Spinal cord (tissue), 10 donors: Measurements from ENCODE around the gene CATSPER4. TPM values are rescaled to one million over a fixed set of nuclear protein-coding genes. Genes with fewer than 3 reads are reported as not detected.

Experiments used
- DNase-seq, 6 donors: peaks; one replicate each; pipeline versions ENCODE4 v3.0.0 to v3.0.0-alpha.2; 2013 to 2015; ENCODE audit warnings: low spot score in 6 of 6, low read depth in 4 of 6
- H3K27ac ChIP-seq: one replicate; pipeline ENCODE4 v1.5.1; 2013; ENCODE audit warnings: low read depth, low read length, control low read depth
- H3K27me3 ChIP-seq: one replicate; pipeline ENCODE4 v1.6.1; 2013; ENCODE audit warnings: low read length; ENCODE audit not compliant: control insufficient read depth, insufficient read depth
- H3K36me3 ChIP-seq: one replicate; pipeline ENCODE4 v1.6.1; 2013; ENCODE audit warnings: low read length; ENCODE audit not compliant: control insufficient read depth, insufficient read depth
- H3K4me1 ChIP-seq: one replicate; pipeline ENCODE4 v1.6.1; 2013; ENCODE audit warnings: low read length; ENCODE audit not compliant: control insufficient read depth, insufficient read depth
- H3K4me3 ChIP-seq: one replicate; pipeline ENCODE4 v1.5.1; 2013; ENCODE audit warnings: low read depth, low read length, control low read depth
- H3K9me3 ChIP-seq: one replicate; pipeline ENCODE4 v1.6.1; 2013; ENCODE audit warnings: low read length; ENCODE audit not compliant: control insufficient read depth, insufficient read depth
- WGBS: methylation state at CpG from one replicate; pipeline ENCODE4 v1.1.5; 2013; ENCODE audit warnings: missing lambda C conversion rate; ENCODE audit not compliant: insufficient coverage; 5-methylcytosine and 5-hydroxymethylcytosine counted together
- long read RNA-seq, 4 donors: transcript quantifications; one replicate each; lab custom pipeline, GENCODE V29; 2026
- polyA plus RNA-seq, 2 donors: library from polyadenylated mRNA; unstranded; fragments of 120-200 nt; gene quantifications; one replicate each; pipeline ENCODE4 v1.2.1, GENCODE V29; 2013; ENCODE audit not compliant: insufficient read length in 2 of 2
- total RNA-seq, 2 donors: library from RNA; depleted of rRNA in 1 of 2; stranded (reverse); fragments of 120-200 nt in 1 of 2; fragments of >200 nt in 1 of 2; gene quantifications; one replicate each; pipeline versions ENCODE4 v1.2.3 to v1.2.4, GENCODE V29; 2013 to 2014
- donor health status: healthy.

The CATSPER4 gene
- total RNA-seq: under 1 TPM in 1 of 2 donors, not detected in 1; 0.11 TPM
- polyA plus RNA-seq: under 1 TPM in 1 of 2 donors, not detected in 1; 0.14 TPM
- long read RNA-seq, donor 1: 0 reads
- long read RNA-seq, donor 2: 0 reads
- long read RNA-seq, donor 3: 0 reads
- long read RNA-seq, donor 4: 0 reads

- no peaks in the 10 kb centered on the region for H3K27me3 ChIP-seq
- H3K27ac ChIP-seq: no peak within 1 kb of the TSS
- 21% methylated on average over 14 of the region's 16 CpGs for WGBS
- peaks cover 27% of the 10 kb centered on the region for H3K36me3 ChIP-seq
- peak in 2 of 6 donors; percentile 21 to 54 for DNase-seq
- H3K4me1 ChIP-seq: no peaks in the 10 kb centered on the region
- H3K4me3 ChIP-seq: no peak within 1 kb of the TSS
- no peaks in the 10 kb centered on the region for H3K9me3 ChIP-seq
Measured at GRCh38 chr1:26190373-26190987, at the start of gene CATSPER4. TSS of gene CATSPER4 (plus strand) at chr1:26190602. CDS start at chr1:26190628, 26 bp downstream.

GRCh38 chr1:26142159-26142558 is 48.2 kb upstream of the CATSPER4 start:
- no peak overlapping the region for H3K4me3 ChIP-seq
- 100% methylated on average over 4 of the region's 8 CpGs for WGBS
- no peak for DNase-seq

GRCh38 chr1:26145041-26145959 is 45.1 kb upstream of the CATSPER4 start:
- no peaks in the 10 kb centered on the region for H3K9me3 ChIP-seq
- no peak overlapping the region for H3K27ac ChIP-seq
- no peaks in the 10 kb centered on the region for H3K27me3 ChIP-seq
- H3K4me1 ChIP-seq: peaks cover 3% of the 10 kb centered on the region
- H3K36me3 ChIP-seq: no peaks in the 10 kb centered on the region
- H3K4me3 ChIP-seq: no peak overlapping the region
- peak in 3 of 6 donors; percentile 68 to 94 (median 91) for DNase-seq
- 38% methylated on average over 14 of the region's 19 CpGs for WGBS

More at GRCh38 chr1:26142159-26142558, 48.2 kb upstream of the CATSPER4 start:
- Histone ChIP-seq H3K27me3 (no peaks in the 10 kb centered on the region), H3K27ac (no peak overlapping the region), H3K4me1 (peaks cover 3% of the 10 kb centered on the region), H3K9me3 (no peaks in the 10 kb centered on the region), H3K36me3 (no peaks in the 10 kb centered on the region)

DNA sequence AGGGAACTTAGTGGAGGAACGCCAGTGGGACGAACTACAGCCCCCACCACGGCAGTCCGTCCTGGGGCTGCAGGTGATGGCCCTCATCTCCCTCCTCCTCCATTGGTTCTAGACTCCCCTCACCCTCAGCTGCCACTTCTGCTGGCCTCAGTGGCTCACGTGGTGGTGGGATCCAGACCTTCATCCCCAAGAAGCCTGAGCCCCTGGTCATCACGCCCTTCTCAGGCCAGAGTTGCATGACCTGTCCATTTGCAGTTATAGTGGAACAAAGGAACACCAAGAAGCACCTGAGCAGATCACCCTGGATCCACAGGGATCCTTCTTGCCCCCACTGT is 44.5 kb upstream of the CATSPER4 start:
- H3K4me1 ChIP-seq: peaks cover 3% of the 10 kb centered on the region
- H3K36me3 ChIP-seq: no peaks in the 10 kb centered on the region
- H3K9me3 ChIP-seq: no peaks in the 10 kb centered on the region
- H3K4me3 ChIP-seq: no peak overlapping the region
- no peak for DNase-seq
- no peaks in the 10 kb centered on the region for H3K27me3 ChIP-seq
- 63% methylated on average over 6 of the region's 6 CpGs for WGBS
- H3K27ac ChIP-seq: no peak overlapping the region

GRCh38 chr1:26148887-26149286 is 41.5 kb upstream of the CATSPER4 start:
- Histone ChIP-seq H3K27me3 (no peaks in the 10 kb centered on the region), H3K36me3 (no peaks in the 10 kb centered on the region), H3K9me3 (no peaks in the 10 kb centered on the region), H3K27ac (no peak overlapping the region), H3K4me1 (peaks cover 3% of the 10 kb centered on the region), H3K4me3 (no peak overlapping the region)
- no peak for DNase-seq

DNA sequence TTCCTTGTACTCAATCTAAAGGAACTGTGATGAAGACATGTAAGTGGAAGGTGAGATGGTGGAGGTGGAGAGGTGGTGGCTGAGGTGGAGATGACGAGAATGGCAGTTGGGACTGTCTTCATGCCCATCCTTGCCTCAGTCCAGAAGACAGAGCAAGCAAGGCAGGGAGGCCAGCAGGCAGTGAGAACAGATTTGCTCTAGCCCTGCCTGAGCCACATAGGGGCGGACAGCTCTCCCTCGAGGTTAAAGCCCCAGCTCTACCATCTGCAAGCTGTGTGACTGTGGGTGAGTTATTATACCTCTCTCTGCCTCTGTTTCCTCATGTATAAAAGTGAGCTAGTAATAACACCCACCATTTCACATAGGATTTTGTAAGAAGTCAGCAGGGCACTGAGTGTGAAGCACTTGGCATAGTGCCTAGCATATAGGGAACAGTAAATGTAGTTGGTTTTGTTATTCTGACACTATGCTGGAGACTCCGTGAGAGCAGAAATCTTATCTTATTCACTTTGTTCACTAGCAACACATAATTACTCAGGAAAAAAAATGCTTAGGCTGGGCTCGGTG is 36.4 kb upstream of the CATSPER4 start:
- 100% methylated on average over 2 of the region's 5 CpGs for WGBS
- no peak for DNase-seq
- Histone ChIP-seq H3K27me3 (peaks cover 10% of the 10 kb centered on the region), H3K27ac (no peak overlapping the region), H3K4me1 (peaks cover 31% of the 10 kb centered on the region), H3K36me3 (no peaks in the 10 kb centered on the region), H3K4me3 (no peak overlapping the region), H3K9me3 (no peaks in the 10 kb centered on the region)

DNA sequence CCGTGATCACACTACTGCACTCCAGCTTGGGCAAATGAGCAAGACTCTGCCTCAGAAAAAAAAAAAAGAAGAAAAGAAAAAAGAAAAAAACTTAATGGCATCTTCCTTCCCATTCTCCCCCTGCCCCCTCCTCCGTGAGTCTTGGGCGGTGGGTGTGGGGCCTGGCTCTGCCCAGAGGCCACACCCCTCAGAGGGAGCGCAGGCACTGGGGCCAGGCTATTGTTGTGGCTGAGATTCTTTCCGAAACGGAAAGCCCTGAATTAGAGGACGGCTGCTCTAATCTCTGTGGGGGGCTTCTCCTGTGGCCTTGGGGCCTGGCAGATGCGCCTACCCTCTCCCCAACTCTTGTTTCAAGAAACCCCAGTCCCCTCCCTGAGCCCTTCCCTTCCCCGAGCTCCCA is 35.7 kb upstream of the CATSPER4 start:
- 34% methylated on average over 5 of the region's 9 CpGs for WGBS
- Histone ChIP-seq H3K27ac (no peak overlapping the region), H3K27me3 (peaks cover 10% of the 10 kb centered on the region), H3K4me1 (peaks cover 36% of the 10 kb centered on the region), H3K36me3 (no peaks in the 10 kb centered on the region), H3K9me3 (no peaks in the 10 kb centered on the region), H3K4me3 (no peak overlapping the region)
- DNase-seq: no peak

- Histone ChIP-seq H3K27me3 (peaks cover 12% of the 10 kb centered on the region), H3K4me3 (no peak overlapping the region), H3K4me1 (peaks cover 39% of the 10 kb centered on the region), H3K9me3 (no peaks in the 10 kb centered on the region), H3K36me3 (no peaks in the 10 kb centered on the region), H3K27ac (no peak overlapping the region)
- WGBS: 56% methylated on average over 17 of the region's 21 CpGs
- no peak for DNase-seq
Measured at GRCh38 chr1:26155370-26156284, 34.8 kb upstream of the CATSPER4 start.
